ENCODE measurements around the gene SH3GL1. TPM values are rescaled to one million over a fixed set of nuclear protein-coding genes. Genes with fewer than 3 reads are reported as not detected.

SH3GL1 gene
- total and polyA plus RNA-seq, 9 of the 15 experiments (the other 6 are each of a cell fraction or from before 2014, with no cell fraction given) = 1.7 to 75.3 (median 25.7) TPM

DNA sequence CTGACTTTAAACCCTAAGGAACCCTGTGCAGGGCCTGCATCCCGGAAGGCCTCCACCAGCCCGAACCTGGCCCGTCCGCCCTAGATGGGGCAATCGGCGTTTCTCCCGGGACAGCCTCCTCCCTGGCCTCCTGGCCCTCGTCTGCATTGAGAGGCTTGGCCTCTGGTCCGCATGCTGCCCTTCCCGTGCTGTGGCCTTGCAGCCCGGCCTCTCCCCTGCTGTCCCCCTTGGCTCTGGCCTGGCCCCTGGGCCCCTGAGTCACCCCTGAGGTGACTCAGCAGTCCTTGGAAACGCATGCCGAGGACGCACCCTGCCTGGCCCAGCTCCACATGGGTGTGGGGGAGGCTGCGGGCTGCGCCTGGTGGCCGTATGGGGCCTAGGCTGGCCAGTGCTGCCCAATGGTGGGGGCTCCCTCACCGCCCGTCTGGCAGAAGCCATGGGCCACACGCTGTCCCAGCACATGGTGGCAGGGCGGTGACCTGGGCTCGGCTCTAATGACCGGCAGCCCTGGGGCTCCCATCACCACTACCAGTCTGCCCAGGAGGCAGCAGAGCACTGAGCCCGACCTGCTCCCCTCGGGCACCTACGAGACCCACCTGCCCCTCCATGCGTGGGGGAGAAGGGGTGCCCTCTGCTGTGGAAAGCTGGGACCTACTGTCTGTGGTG is 25.7 kb downstream of the SH3GL1 start (continued):
- TF ChIP-seq, protein P1, sequence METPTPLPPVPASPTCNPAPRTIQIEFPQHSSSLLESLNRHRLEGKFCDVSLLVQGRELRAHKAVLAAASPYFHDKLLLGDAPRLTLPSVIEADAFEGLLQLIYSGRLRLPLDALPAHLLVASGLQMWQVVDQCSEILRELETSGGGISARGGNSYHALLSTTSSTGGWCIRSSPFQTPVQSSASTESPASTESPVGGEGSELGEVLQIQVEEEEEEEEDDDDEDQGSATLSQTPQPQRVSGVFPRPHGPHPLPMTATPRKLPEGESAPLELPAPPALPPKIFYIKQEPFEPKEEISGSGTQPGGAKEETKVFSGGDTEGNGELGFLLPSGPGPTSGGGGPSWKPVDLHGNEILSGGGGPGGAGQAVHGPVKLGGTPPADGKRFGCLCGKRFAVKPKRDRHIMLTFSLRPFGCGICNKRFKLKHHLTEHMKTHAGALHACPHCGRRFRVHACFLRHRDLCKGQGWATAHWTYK (CRISPR knock-in tag; IDR thresholded peaks at IDR 0.05) = peak; percentile 95
- TF ChIP-seq, protein P2, sequence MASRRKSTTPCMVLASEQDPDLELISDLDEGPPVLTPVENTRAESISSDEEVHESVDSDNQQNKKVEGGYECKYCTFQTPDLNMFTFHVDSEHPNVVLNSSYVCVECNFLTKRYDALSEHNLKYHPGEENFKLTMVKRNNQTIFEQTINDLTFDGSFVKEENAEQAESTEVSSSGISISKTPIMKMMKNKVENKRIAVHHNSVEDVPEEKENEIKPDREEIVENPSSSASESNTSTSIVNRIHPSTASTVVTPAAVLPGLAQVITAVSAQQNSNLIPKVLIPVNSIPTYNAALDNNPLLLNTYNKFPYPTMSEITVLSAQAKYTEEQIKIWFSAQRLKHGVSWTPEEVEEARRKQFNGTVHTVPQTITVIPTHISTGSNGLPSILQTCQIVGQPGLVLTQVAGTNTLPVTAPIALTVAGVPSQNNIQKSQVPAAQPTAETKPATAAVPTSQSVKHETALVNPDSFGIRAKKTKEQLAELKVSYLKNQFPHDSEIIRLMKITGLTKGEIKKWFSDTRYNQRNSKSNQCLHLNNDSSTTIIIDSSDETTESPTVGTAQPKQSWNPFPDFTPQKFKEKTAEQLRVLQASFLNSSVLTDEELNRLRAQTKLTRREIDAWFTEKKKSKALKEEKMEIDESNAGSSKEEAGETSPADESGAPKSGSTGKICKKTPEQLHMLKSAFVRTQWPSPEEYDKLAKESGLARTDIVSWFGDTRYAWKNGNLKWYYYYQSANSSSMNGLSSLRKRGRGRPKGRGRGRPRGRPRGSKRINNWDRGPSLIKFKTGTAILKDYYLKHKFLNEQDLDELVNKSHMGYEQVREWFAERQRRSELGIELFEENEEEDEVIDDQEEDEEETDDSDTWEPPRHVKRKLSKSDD (conservative IDR thresholded peaks at IDR 0.05; ENCODE audit: low read length) = peak; percentile 26; the same call in 1 of the 2 replicates
- TF ChIP-seq BCOR (IDR thresholded peaks at IDR 0.05) = peak; percentile 71
- TF ChIP-seq DPF2 (IDR thresholded peaks at IDR 0.05) = peak; percentile 95
- peak; percentile 65 for TF ChIP-seq POLR2A (conservative IDR thresholded peaks at IDR 0.05)
- TF ChIP-seq CEBPG (CRISPR knock-in tag; IDR thresholded peaks at IDR 0.05) = peak; percentile 66
- TF ChIP-seq CEBPG (tag; conservative IDR thresholded peaks at IDR 0.05 in 1 of 2, IDR thresholded peaks at IDR 0.05 in 1 of 2) = 0 out of 4 replicates have a peak, but pooled peaks of 1 of the 2 experiments have one; percentile 37
- peak; percentile 82 for TF ChIP-seq TOE1 (IDR thresholded peaks at IDR 0.05; ENCODE audit: borderline replicate concordance)
- TF ChIP-seq TOE1 (CRISPR knock-in tag; IDR thresholded peaks at IDR 0.05; ENCODE audit: borderline replicate concordance, low read depth) = peak; percentile 88; the same call in 1 of the 2 replicates
- peak; percentile 96 for TF ChIP-seq MAFK (IDR thresholded peaks at IDR 0.05; ENCODE audit: low read length)
- TF ChIP-seq NFIC (IDR thresholded peaks at IDR 0.05) = peak; percentile 79
- TF ChIP-seq ZNF239 (CRISPR knock-in tag; IDR thresholded peaks at IDR 0.05) = peak; percentile 81
- peak; percentile 64; the same call in 1 of the 2 replicates for TF ChIP-seq LCOR (CRISPR knock-in tag; IDR thresholded peaks at IDR 0.05)
- no peak for TF ChIP-seq ATF1 (CRISPR knock-in tag; IDR thresholded peaks at IDR 0.05)
- TF ChIP-seq ATF1 (tag; IDR thresholded peaks at IDR 0.05) = peak; percentile 84
- TF ChIP-seq ZNF644 (tag; IDR thresholded peaks at IDR 0.05; ENCODE audit: low read depth) = peak; percentile 83; the same call in 1 of the 2 replicates
- TF ChIP-seq ZC3H8 (IDR thresholded peaks at IDR 0.05) = peak; percentile 7; the same call in 1 of the 2 replicates
- TF ChIP-seq HCFC1 (IDR thresholded peaks at IDR 0.05; ENCODE audit: low read depth, low read length) = peak; percentile 43
- no peak; the same call in 1 of the 2 replicates for TF ChIP-seq NFIX (CRISPR knock-in tag; IDR thresholded peaks at IDR 0.05; ENCODE audit: low read depth)
- no peak for TF ChIP-seq BMI1 (IDR thresholded peaks at IDR 0.05; ENCODE audit: low read length)
- TF ChIP-seq SNIP1 (IDR thresholded peaks at IDR 0.05; ENCODE audit: low read depth) = no peak
- TF ChIP-seq, protein P3, sequence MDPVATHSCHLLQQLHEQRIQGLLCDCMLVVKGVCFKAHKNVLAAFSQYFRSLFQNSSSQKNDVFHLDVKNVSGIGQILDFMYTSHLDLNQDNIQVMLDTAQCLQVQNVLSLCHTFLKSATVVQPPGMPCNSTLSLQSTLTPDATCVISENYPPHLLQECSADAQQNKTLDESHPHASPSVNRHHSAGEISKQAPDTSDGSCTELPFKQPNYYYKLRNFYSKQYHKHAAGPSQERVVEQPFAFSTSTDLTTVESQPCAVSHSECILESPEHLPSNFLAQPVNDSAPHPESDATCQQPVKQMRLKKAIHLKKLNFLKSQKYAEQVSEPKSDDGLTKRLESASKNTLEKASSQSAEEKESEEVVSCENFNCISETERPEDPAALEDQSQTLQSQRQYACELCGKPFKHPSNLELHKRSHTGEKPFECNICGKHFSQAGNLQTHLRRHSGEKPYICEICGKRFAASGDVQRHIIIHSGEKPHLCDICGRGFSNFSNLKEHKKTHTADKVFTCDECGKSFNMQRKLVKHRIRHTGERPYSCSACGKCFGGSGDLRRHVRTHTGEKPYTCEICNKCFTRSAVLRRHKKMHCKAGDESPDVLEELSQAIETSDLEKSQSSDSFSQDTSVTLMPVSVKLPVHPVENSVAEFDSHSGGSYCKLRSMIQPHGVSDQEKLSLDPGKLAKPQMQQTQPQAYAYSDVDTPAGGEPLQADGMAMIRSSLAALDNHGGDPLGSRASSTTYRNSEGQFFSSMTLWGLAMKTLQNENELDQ (CRISPR knock-in tag; IDR thresholded peaks at IDR 0.05; ENCODE audit: borderline replicate concordance) = peak; percentile 75; the same call in 1 of the 2 replicates
- no peak for TF ChIP-seq CHD4 (IDR thresholded peaks at IDR 0.05; ENCODE audit: insufficient read depth, insufficient replicate concordance, low read depth, low read length, poor library complexity, severe bottlenecking)
- TF ChIP-seq ZNF79 (CRISPR knock-in tag; IDR thresholded peaks at IDR 0.05; ENCODE audit: low read depth) = peak; percentile 68; the same call in 1 of the 2 replicates
- TF ChIP-seq ZSCAN32 (CRISPR knock-in tag; IDR thresholded peaks at IDR 0.05) = 0 out of 2 replicates have a peak, but pooled peaks have one; percentile 47

All from K562 (cell line).